Non-pigmented ciliary epithelial cell (primary cell): ENCODE measurements around the gene RIN3.

ENCODE experiments used
- DNase-seq: peaks from one replicate; pipeline ENCODE4 v3.0.0-alpha.2; 2010; ENCODE audit warnings: low read depth

Gene RIN3

DNA sequence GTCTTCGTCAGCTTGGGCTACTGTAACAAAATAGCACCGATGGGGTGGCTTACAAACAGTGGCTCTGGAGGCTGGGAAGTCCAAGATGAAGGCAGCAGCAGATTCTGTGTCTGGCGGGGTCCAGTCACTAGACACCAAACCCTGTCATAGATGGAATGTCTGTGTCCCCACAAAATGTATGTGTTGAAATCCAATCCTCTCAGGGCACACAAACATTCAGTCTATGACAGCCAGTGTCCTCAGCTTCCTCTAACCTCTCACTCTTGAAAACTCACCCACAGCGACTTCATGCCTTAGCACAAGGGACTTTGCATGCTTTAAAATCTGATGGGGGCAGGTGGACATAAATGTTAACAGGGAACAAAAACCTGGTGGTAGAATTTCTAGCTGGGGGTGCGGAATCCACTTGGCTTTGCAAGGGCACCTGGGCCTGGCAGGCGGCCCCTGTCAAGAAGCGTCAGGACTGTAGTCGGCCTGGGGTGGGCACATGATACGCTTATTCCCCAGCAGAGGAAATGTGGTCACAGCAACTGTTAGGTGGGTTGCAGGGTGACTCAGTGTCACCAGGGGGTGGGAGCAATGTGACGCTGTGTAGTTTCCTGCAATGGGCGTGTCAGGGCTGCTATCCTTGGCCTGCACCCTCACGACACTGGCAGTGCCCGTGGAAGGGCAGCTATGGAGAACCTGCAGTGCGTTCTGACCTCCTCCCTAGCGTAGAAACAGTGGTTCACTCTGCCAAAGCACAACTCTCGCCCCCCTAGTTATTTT, 17.7 kb downstream of the RIN3 start:
- no peak for DNase-seq

DNA sequence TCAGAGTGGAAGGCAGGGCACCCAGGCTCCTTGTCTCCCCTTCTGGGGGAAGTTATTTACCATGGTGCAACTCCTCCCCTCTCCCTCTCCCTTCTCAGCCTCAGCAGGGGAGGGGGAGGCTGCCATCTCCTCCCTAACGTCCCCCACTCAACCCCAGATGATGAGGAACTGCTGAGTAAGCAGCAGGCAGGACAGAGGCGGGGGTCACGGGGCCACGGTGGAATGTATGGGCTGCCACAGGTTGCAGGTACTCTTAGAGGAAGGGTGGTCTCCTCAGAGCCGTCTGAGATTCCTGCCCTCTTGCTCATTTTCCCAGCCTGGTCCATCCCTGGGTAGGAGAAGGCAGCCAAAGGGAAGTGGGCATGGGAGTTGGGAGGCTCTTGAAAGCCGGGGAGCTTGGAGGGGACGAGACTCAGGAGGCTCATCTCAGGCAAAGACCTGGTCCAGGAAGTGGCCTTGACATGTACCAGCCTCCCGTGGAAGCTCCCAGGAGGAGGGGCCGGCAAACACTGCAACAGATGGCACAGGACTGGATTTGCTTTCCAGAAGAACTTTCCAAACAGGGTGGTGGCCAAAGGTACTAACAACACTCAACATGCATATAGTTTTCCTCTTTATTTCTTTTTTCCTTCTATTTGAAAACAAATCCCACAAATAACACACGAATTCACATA, 19.0 kb downstream of the RIN3 start:
- DNase-seq: no peak

DNA sequence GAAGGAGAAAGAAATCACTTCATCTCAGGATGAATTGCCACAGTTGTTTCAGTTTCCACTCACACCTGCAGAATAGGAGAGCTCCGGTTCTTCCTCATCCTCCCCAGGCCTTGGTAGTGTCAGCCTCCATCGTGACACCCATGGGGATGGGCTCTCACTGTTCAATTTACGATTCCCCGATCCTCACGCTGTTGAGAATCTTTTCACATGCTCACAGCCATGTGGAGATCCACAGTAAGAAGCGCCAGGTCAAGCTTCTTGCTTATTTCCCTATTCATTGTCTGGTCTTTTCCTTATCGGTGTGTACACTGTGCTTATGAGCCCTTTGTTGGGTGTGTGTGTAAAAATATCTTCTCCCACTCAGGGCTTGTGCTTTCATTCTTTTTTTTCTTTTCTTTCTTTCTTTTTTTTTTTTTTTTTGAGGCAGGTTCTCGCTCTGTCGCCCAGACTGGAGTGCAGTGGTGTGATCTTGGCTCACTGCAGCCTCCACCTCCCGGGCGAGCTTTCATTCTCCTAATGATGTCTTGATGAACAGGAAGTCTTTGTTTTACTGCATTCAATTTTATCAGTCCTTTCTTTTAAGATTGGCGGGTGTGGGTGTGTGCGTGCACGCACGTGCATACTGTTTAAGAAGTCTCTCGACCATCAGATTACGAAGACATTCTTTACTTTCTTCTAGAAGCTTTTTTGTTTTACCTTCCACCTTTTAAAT, 21.5 kb downstream of the RIN3 start:
- no peak for DNase-seq

DNA sequence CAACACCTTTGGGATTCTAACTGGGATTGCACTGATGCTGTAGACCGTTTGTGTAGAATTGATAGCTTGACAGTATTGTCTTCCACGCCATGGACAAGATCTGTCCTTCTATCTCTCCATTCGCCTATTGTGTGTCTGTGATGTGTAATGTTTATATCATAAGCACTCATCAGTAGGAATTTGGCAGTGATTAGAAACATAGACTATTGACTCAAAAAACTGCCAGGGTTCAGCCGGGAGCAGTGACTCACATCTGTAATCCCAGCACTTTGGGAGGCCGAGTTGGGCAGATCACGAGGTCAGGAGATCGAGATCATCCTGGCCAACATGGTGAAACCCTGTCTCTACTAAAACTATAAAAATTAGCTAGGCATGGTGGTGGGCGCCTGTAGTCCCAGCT, 22.6 kb downstream of the RIN3 start:
- DNase-seq: peak; percentile 34

DNA sequence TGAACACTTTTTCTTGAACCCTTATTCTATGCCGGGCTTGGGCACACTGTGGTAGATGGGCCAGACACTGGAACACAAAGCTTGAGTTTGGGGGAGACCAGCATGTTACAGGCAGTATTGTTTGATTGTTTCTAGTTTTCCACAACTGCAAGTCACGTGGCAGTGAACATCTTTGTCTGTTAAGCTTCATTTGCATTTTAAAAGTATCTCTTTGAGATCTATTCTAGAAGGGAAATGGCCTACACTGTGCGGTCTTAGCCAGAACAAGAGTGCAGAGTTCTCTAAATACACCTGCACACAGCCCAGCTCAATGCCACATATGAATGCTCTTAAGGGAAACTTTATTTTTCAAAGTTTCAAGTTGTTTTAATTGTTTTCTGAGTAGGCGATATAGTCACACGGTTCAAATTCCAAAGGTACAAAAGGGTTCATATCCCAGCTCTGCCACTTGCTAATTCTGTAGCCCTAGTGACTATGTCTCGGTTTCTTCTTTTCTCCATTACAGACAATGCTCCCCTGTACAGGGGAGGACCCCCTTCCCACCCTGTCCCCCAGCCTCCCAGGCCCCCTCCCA, 24.9 kb downstream of the RIN3 start:
- DNase-seq: no peak

DNA sequence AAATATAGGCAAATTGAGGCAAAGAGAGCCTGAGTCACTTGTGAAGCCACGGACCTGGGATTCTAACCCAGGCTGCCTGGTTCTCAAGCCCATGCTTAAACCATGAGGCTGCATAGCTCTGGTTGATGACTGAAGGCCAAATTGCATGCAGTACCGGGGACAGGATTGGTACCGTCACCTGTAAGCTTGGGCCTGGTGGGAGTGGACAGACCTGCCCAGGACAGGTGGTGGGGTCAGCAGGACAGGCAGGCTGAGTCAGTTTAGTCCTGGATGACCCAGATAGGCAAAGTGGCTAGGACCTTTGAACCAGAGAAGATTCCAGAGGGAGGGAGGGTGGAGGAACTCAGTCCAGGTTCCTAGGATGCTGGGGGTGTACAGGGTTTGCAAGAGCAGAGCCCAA, 25.8 kb downstream of the RIN3 start:
- DNase-seq: no peak

DNA sequence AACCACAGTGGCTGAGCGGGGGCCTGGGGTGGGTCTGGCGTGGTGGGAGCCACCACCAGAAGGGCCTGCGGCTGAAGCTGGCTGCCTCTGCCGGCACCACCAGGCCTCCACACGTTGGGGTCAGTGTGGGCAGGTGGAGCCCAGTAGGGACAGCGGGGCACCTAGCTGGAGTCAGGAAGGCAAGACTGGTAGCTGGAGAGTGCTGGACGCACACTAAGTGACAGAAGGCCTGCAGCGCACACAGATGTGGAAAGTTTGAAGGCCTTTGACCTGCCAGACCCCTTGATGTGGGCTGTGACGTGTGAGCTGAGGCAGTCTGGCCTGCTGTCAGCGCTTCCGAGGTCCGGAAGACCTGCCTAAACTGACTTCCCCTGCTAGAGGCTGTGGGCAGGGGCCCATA, 26.3 kb downstream of the RIN3 start:
- no peak for DNase-seq

DNA sequence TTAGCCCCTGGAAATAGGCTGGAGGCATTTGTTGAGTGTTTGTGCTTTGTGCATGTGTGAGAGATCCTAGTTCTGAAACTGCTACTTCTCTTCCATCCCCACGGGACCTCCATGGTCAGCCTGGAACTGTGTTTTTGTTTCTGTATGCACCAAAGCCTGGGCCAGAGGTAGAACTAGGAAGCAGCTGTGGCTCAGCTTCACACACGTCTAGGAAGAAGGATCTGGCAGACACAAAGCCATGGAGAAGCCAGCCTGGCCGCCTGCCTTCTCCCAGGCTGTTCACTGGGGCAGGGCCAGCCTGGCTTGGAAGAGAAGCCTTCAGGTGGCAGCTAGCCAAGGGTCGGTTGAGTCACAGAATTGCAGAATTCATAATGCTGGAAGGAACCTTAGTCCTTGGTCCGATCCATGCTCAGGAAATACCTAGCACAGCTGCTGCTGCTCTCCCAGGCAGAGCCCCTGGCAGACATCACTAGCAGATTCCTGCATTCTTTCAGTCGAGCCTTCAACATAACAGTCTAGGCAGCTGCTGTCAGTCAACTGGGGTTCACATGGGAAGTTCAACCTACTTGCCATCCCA, 27.0 kb downstream of the RIN3 start:
- peak; percentile 97 for DNase-seq

DNA sequence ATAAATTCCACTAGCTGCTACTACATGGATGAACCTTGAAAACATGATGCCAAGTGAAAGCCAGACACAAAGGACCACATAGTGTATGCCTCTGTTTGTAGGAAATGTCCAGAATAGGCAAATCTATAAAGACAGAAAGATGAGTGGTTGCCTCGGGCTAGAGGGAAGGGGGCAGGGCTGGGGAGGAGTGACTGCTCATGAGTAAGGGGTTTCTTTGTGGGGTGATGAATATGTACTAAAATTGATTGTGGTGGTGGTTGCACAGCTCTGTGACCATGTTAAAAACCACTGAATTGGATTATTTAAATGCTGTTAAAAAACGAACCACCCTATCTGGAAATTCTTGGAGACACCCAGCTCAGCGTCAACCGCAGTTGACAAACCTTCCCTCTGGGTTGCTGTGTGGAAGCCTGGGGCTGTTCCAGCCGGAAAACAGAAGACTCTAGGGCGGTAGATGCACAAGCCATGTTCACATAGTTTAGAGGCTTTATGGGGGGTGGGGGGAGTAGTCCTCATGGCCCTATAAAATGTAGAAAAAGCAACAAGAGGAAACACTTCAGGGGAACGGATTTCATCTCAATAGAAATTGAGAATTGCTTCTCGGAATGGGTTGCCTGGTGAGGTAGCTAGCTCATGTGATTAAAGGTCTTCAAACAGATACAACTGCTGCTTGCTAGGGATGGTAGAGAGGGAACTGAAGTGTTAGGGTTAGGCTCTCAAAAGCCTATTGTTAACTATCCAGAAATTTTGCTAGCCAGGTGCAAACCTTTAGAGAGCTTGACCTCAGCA, 29.4 kb downstream of the RIN3 start:
- no peak for DNase-seq

DNA sequence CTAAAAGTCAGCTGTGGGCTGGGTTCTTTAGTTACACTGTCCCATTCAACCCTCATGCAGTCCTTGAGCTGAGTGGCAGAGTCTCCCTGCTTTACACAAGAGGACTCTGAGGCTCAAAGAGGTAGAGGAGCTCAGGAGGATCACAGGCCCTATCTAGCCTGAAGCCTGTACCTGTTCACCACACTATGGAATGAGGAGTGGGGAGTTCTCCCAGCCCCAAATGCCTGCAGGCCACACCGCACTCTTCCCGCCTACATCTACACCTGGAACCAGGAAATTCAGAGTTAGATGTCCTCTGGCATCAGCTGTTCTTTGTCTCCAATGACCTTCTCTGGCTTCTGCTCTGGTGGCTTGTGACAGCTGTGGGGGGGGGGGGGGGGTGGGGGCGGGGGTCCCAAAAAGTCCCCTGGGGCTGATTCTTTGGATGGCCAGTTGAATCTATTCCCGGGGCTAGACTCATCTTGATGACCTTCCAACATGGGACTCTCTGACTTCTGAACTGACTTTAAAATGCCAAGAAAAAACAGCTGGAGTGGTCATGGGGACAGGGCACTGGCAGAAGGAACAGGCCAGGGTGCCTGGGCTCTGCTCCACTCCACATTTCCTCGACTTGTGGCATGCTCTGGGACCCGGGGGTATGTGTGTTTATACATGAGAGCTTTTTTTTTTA, 30.6 kb downstream of the RIN3 start:
- DNase-seq: no peak

DNA sequence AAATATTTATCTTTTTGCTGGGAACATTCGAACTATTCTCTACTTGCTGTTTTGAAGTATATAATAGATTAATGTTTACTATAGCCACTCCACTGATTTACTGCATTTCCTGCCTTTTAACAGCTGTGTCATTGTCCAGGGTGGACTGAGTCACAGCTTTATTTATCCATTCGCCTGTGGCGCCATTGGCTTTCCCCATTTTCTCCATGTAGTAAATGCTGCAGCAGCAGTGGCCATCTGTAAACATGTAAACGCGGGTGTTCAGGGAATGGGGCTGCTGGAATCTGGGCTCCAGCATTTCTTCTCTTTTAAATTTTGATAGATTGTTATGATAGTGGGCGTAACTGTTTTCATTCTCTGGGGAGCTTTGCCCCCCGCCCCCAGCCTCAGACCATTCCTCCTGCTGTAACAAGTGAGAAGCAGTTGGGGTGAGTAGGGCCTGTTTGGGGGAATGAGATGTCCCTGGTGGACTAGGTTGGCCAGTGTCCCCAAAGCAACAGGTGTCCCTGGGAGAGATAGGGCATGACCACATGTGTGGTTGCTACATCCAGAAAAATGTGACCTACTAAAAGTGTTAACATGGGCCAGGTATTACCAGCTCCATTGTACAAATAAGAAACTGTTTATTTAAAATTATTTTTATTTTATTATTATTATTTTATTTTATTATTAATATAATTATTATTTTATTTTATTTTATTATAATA, 32.9 kb downstream of the RIN3 start:
- DNase-seq: peak; percentile 6

DNA sequence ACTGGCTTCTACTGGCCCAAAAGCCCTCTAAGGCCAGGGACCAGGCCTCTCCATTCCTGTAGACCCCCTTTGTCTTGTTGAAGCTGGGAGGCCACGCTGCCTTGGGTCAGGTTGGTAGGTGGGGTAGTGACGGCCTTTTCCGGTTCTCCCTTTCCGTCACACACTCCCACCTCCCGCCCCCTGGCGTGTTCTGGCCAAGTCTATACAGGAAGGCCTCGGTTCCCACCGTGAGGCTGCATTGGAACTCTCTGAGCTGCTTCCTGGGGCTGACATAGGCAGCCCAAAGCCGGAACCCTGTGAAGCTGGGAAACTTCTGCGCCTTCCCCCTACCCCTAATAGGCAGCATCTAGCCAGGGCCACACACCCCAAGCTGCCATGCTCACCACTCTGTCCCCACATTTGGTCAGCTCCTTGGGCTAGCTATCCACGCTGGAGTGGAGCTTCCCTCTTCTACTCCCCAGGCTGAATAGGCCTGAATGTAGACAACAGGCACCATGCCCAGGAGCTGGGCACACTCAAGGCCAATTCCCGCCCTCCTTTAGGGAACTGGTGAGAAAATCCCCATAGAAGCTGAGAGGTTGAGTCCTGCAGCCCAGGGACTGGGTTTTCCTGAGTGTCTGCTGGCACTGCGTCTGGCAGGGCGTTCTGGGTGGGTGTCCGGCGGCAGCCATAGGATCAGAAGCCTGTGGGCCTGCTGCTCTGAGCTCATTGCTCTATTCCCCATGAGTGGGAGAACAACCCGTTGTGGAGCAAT, 35.7 kb downstream of the RIN3 start:
- DNase-seq: no peak

DNA sequence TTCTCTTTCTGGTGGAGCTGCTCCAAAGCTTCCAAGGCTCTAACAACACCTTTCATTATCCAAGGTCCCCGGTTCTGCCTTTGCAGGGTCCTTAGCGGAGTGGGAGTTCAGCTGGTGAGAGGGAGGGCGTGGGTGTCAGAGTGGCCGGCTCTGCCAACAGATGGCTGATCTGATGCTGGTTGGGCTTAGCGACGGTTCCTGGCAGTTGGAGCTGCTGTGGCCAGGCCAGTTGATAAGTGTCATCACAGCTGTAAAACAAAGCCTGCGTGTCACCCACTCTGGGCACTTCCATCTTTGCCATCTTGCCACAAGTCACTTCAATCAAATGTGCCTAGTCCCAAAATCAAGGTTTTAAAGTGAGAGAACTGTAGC, 36.3 kb downstream of the RIN3 start:
- DNase-seq: no peak

DNA sequence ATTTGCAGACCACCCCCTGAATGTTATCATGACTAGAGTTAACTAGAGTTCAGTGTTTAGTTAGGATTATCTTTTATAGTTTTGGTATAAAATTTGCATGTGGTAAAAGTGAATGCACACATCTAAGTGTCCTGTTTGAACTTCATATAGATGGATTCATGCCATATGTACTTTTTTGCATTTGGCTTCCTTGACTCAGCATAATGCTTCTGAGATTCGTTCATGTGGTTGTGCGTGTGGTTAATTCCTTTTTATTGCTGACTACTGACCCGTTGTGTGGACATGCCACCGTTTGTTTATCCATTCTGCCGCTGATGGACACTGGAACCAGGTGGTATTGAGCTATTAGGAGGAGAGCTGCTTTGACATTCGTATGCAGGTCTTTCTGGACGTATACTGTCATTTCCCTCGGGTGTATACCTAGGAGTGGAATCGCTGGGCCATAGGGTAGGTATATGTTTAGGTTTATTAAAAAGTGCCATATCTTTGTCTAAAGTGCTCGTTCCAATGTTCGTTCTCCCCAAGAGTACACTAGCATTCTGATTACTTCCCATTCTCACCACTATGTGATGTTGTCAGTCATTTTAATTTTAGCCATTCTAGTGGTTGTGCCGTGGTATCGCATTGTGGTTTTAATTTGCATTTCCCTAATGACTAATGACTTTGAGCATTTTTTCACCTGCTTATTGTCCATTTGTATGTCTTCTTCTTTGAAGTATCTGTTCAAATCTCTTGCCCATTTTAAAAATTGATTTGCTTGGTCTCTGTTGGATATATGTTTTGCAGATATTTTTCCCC, 37.7 kb downstream of the RIN3 start:
- no peak for DNase-seq

DNA sequence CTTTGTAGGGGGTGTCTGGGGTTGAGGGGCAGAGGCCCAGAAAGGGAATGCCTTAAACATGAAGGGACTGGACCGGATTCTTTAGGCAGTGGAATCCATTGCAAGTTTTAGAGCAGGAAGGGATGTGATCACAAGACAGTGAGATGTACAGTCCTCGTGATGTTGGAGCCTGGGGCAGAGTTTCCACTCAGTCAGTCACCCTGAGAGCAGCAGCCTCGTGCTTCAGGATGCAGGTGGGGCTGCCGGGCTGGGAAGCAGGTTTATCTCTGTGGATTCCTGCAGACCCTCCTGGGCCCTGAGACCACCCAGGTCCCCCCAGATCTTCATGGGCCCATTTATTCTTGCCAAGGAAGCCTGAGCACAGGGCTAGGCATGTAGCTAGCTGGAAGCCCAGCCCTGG, 38.5 kb downstream of the RIN3 start:
- no peak for DNase-seq

DNA sequence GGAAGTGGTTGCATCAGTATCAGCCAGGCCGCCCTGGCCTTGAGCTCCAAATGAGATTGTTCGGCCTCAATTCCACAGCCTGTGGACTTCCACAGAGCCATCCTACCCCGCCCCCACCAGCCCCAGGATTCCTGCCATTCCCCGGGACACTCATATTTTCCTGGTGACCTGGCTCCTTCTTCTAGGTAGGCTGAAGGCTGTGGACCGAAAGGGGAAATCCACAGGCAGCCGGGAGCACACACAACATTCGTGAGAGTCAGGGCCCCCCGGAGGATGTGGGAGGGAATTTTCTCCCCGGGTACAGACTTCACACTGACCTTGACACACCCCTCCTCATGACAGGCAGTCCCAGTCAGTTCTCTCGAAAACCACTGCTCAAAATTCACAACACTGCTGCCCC, 39.9 kb downstream of the RIN3 start:
- peak; percentile 19 for DNase-seq

DNA sequence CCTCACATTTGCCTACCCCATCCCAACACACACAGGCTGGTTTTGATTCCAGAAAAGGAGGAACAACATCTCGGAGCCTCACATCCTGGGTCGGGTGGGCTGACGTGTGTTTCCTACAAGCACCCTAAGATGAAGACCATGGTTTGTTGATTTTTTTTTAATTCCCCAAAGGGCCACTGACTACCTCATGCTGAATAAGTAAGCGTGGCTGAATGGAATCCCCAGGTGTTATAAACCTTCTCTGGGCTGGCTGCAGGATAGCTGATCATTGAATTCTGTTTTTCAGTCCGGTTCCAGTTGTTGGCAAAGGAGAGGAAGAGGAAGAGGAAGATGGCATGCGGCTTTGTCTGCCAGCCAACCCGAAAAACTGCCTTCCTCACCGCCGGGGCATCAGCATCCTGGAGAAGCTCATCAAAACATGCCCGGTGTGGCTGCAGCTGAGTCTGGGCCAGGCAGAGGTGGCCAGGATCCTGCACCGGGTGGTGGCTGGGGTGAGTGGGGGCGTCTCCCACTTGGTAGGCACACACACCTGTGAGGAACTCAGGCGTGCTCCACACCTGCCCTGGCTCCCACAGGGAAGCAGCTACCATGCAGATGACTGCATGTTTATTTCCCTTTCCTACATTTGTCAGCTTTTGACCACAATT, 42.0 kb downstream of the RIN3 start:
- DNase-seq: no peak

DNA sequence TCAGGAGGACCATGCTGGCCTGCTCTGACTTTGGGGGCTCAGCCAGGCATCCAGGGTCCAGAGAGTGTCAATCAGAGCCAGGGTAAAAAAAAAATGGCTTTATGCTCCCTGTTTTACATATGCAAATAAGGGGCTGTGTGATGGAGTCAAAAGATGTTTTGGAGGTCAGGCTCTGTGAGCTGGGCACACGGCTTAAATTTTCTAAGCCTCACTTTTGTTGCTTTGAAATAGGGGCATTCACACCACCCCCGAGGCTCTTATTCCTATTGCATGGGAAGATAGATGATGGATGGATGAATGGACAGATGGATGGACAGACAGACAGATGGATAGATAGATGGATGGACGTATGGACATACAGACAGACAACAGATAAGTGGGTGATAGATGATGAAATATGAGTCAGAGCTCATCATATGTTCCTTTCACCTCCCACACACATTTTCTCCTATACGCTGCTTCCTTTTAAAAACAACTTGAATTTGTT, 42.7 kb downstream of the RIN3 start:
- peak; percentile 14 for DNase-seq
